ENCODE measurements around the gene NDC1. TPM values are rescaled to one million over a fixed set of nuclear protein-coding genes. Genes with fewer than 3 reads are reported as not detected.
"Not testable (repeated sequence)": the region's sequence is repeated elsewhere in the genome, so short reads cannot be mapped to it uniquely, and the experiment has no call there.

NDC1 gene
- total RNA-seq, 1 experiment from 2014 or later: 92.6 TPM

DNA sequence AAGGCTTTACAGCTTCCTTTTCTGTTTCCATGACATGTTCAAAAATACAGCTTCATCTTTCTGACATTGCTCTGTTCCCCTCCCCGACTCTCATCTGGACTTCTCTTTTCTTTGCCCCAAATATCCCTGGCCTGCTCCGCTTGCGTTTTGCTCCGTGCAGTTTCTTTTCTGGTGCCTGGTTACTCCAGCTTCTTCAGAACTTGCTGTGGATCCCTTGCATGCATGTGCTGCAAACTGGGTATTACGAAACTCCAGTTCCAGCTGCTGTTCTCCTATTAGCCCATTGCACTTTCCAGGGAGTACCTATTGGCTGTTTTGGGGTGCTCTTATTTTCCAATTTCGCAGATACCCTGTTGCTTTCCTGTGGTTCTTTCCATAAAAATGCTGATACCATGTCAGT lies 9.9 kb upstream of the NDC1 start:
- H3K36me3 ChIP-seq (replicated peaks; ENCODE audit: control insufficient read depth, insufficient read depth, low read length): no peaks in the 10 kb centered on the region; the same call in 1 of the 2 replicates
- H3K27me3 ChIP-seq (ENCODE audit: control insufficient read depth, insufficient read depth, low read length): no peaks in the 10 kb centered on the region
- DNase-seq: no peak
- no peak overlapping the region for H3K4me3 ChIP-seq (ENCODE audit: insufficient read depth, low read depth, low read length)

DNA sequence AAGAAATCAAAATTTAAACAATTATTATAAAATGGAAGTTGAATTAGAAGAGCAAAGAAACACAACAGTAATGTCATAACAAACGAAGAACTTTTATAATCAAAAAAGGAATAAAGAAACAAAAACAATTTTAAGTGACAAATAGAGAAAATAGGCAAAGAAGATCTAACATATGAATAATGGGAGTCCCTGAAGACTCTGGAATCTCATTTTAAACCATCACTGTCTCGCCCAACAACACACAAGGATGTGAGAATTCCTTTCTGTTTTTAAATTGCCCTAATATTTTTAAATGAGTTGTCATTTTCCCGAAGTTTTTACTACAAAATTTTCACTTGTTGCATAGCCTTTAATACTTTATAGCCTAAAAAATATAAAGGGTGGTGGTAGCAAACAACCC lies 4.3 kb upstream of the NDC1 start:
- H3K27me3 ChIP-seq (ENCODE audit: control insufficient read depth, insufficient read depth, low read length): no peaks in the 10 kb centered on the region
- DNase-seq: no peak
- H3K4me3 ChIP-seq (ENCODE audit: insufficient read depth, low read depth, low read length): no peak overlapping the region
- no peaks in the 10 kb centered on the region for H3K36me3 ChIP-seq (replicated peaks; ENCODE audit: control insufficient read depth, insufficient read depth, low read length)

DNA sequence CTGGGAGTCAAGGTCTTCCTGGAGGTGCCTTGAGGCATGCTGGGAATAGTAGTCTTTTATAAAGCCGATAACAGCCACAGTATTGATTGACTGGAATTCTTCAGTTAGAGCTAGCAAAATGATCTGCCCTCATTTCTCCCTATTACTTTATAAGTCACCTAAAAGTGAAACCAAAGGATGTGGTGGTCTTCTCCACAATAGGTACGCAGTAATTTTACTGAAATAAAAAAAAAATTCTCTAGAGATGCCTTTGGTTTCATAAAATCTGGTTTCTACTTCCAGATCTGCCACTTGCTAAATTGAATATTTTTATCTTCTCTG lies 518 bp upstream of the NDC1 start:
- Histone ChIP-seq H3K27me3 (ENCODE audit: control insufficient read depth, insufficient read depth, low read length) (no peaks in the 10 kb centered on the region), H3K36me3 (replicated peaks; ENCODE audit: control insufficient read depth, insufficient read depth, low read length) (no peaks in the 10 kb centered on the region), H3K4me3 (ENCODE audit: insufficient read depth, low read depth, low read length) (no peak overlapping the region)
- no peak for DNase-seq

DNA sequence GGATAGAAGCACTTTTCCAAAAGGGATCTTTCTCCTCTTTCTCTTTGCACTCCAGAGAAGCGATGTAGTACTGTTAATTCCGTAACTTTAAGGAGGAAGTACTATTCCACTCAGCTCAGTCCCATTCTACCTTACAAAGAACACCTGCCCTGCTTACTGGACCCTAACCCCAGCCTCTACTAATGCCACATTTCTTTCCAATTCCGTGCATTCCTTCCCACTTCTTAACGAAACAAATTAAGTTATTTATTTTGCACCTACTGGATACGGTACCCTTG lies 511 bp downstream of the NDC1 start:
- Histone ChIP-seq H3K27me3 (ENCODE audit: control insufficient read depth, insufficient read depth, low read length) (no peaks in the 10 kb centered on the region), H3K4me3 (ENCODE audit: insufficient read depth, low read depth, low read length) (peak overlapping the region; percentile 94), H3K36me3 (replicated peaks; ENCODE audit: control insufficient read depth, insufficient read depth, low read length) (no peaks in the 10 kb centered on the region)
- DNase-seq: no peak

DNA sequence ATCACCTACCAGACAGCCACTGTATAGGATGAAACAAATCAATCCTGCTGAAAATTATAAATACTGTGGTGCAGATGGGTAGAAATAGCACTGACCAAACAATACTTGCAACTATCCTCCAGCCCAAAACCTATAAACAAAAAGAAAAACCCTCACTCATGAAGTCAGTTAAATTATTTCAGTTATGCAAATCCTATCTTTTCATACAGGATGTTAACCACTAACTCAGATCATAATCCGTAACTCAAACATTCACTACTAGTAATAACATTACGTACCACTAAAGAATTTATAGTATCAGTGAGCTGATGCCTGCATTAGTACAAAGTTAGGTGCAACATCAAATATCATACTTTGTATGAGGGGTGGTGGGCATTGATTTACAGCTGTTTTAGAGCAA lies 2.6 kb downstream of the NDC1 start:
- H3K27me3 ChIP-seq (ENCODE audit: control insufficient read depth, insufficient read depth, low read length): no peaks in the 10 kb centered on the region
- H3K4me3 ChIP-seq (ENCODE audit: insufficient read depth, low read depth, low read length): no peak overlapping the region
- H3K36me3 ChIP-seq (replicated peaks; ENCODE audit: control insufficient read depth, insufficient read depth, low read length): no peaks in the 10 kb centered on the region
- no peak for DNase-seq

DNA sequence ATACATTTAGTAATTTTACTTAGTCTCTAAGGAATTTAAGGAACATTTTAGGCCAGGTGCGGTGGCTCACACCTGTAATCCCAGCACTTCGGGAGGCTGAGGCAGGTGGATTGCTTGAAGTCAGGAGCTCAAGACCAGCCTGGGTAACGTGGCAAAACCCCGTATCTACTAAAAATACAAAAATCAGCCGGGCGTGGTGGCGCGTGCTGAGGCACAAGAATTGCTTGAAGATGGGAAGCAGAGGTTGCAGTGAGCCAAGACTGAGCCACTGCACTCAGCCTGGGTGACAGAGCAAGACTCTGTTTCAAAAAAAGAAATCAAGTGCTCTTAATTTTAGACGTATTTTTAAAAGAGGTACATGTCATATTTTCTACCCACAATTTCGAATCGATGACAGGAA lies 3.3 kb downstream of the NDC1 start:
- Histone ChIP-seq H3K36me3 (replicated peaks; ENCODE audit: control insufficient read depth, insufficient read depth, low read length) (no peaks in the 10 kb centered on the region), H3K4me3 (ENCODE audit: insufficient read depth, low read depth, low read length) (no peak overlapping the region), H3K27me3 (ENCODE audit: control insufficient read depth, insufficient read depth, low read length) (no peaks in the 10 kb centered on the region)
- DNase-seq: no peak

DNA sequence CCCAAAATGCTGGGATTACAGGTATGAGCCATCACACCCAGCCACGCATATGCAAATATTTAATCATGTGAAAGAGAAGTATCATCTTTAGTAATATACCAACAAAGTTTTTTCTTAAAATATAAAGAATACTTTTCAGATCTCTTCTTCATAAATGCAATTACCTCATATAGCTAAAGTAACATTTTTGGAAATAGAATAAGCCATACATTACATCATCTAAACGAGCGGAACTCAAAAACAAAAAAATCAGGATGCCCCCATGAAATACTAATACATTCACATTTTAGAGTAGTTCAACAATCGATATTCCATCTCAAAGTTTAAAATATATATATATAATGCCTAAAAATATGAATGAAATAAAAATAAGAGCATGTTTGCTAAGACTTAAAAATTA lies 4.7 kb downstream of the NDC1 start:
- Histone ChIP-seq H3K36me3 (replicated peaks; ENCODE audit: control insufficient read depth, insufficient read depth, low read length) (0 out of 2 replicates have a peak, but pooled peaks cover 2% of the 10 kb centered on the region), H3K4me3 (ENCODE audit: insufficient read depth, low read depth, low read length) (no peak overlapping the region), H3K27me3 (ENCODE audit: control insufficient read depth, insufficient read depth, low read length) (no peaks in the 10 kb centered on the region)
- DNase-seq: no peak

DNA sequence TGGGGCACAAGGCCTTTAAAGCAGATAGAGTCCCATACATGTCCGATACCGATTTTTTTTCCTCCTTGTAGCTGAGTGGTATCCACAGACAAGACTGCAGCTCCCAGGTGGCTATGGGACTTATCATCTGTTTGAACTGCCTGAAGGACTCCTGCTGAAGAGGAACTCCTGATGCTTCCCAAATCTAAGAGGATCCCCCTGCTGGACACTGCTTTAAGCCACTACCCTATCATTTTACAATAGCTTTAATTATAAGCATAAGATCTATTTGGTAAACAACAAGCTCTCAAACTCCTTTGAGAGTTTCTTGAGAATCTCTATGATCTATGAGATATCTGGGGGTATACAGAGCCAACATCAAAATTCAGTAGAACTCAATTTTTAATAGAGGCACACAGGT lies 11.7 kb downstream of the NDC1 start:
- DNase-seq: peak; percentile 25

DNA sequence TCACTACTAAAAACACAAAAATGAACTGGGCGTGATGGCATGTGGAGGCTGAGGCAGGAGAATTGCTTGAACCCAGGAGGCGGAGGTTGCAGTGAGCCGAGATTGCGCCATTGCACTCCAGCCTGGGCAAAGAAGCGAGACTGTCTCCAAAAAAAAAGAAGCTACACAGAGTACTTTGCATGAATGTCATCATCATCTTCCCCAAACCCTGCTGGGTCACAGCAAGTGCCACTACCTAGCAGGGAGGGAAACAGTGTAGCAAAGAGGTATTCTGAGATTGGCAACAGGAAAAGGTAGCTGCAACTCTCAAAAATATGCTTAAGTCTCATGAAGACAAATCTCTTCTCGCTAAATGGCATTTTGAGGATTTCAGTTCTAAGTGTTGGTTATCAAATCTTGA lies 12.8 kb downstream of the NDC1 start:
- Histone ChIP-seq H3K4me3 (ENCODE audit: insufficient read depth, low read depth, low read length) (no peak overlapping the region), H3K27me3 (ENCODE audit: control insufficient read depth, insufficient read depth, low read length) (no peaks in the 10 kb centered on the region), H3K36me3 (replicated peaks; ENCODE audit: control insufficient read depth, insufficient read depth, low read length) (peaks cover 16% of the 10 kb centered on the region)

More for the DNA sequence above, 11.7 kb downstream of the NDC1 start:
- Histone ChIP-seq H3K4me3 (ENCODE audit: insufficient read depth, low read depth, low read length) (no peak overlapping the region), H3K36me3 (replicated peaks; ENCODE audit: control insufficient read depth, insufficient read depth, low read length) (peaks cover 15% of the 10 kb centered on the region), H3K27me3 (ENCODE audit: control insufficient read depth, insufficient read depth, low read length) (no peaks in the 10 kb centered on the region)

DNA sequence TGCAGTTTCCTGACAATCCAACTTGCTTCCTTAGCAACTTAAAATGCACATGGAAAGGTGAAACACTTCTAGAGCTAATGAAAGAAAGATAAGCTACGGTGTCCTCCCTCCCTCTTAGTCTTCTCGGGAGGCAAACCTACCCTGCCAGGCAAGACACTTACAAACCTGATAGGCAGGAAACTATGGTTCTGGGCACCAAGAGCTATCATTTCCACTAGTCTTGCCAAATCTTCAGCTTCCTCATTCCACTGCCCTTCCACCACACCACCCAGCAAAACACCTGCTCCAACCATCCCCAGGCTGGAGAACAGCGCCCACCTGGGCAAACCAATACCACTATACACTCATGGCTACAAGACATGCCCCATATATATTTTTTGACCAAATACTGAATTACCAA lies 15.2 kb downstream of the NDC1 start:
- no peaks in the 10 kb centered on the region for H3K27me3 ChIP-seq (ENCODE audit: control insufficient read depth, insufficient read depth, low read length)
- peaks cover 14% of the 10 kb centered on the region for H3K36me3 ChIP-seq (replicated peaks; ENCODE audit: control insufficient read depth, insufficient read depth, low read length)
- DNase-seq: no peak
- no peak overlapping the region for H3K4me3 ChIP-seq (ENCODE audit: insufficient read depth, low read depth, low read length)

More for the DNA sequence above, 12.8 kb downstream of the NDC1 start:
- DNase-seq: no peak

DNA sequence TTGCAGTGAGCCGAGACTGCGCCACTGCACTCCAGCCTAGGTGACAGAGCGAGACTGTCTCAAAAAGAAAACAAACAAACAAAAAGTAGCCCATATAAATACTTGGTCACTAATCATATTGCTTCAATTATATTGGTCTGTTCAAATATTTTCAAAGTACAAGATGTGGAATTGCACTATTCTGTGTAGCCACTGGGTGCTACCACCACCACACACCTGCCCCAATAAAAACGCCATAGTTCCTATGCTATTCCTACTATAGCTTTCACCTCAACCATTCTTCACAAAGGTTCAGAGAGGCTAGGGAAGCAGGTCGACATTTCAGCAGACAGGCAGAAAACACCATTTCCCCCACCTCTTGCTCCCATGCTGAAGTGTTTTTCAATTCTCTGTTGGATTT lies 16.7 kb downstream of the NDC1 start:
- H3K4me3 ChIP-seq (ENCODE audit: insufficient read depth, low read depth, low read length): no peak overlapping the region
- H3K27me3 ChIP-seq (ENCODE audit: control insufficient read depth, insufficient read depth, low read length): no peaks in the 10 kb centered on the region
- no peak for DNase-seq
- H3K36me3 ChIP-seq (replicated peaks; ENCODE audit: control insufficient read depth, insufficient read depth, low read length): peaks cover 14% of the 10 kb centered on the region

DNA sequence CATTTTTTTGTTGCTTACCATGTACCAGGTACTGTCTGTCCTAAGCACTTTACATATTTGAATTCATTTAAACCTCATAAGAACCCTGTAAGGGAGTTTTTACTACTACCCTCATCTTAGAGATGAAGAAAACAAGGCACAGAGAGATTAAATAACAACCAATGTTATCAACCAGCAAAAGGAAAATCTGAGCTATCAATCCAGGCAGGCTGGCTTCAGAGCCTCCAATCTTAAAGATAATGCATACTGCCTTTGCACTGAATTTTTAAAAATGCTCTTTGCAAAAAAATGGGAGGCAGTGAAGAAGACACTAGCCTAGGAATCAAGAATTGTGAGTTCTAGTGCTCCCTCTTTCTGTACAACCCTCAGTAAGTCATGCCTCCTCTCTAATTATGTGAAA lies 18.7 kb downstream of the NDC1 start:
- no peak overlapping the region for H3K4me3 ChIP-seq (ENCODE audit: insufficient read depth, low read depth, low read length)
- H3K27me3 ChIP-seq (ENCODE audit: control insufficient read depth, insufficient read depth, low read length): no peaks in the 10 kb centered on the region
- peaks cover 6% of the 10 kb centered on the region for H3K36me3 ChIP-seq (replicated peaks; ENCODE audit: control insufficient read depth, insufficient read depth, low read length)
- no peak for DNase-seq

DNA sequence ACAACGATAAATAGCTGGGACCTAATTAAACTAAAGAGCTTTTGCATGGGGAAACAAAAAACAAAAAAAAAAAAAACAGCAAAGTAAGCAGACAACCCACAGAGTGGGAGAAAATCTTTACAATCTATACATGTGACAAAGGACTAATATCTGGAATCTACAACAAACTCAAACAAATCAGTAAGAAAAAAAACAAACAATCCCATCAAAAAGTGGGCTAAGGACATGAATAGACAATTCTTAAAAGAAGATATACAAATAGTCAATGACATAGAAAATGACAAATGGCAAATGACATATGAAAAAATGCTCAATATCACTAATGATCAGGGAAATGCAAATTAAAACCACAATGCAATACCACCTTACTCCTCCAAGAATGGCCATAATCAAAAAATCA lies 21.5 kb downstream of the NDC1 start:
- H3K27me3 ChIP-seq (ENCODE audit: control insufficient read depth, insufficient read depth, low read length); H3K4me3 ChIP-seq (ENCODE audit: insufficient read depth, low read depth, low read length); DNase-seq; H3K36me3 ChIP-seq (replicated peaks; ENCODE audit: control insufficient read depth, insufficient read depth, low read length): not testable (repeated sequence)

DNA sequence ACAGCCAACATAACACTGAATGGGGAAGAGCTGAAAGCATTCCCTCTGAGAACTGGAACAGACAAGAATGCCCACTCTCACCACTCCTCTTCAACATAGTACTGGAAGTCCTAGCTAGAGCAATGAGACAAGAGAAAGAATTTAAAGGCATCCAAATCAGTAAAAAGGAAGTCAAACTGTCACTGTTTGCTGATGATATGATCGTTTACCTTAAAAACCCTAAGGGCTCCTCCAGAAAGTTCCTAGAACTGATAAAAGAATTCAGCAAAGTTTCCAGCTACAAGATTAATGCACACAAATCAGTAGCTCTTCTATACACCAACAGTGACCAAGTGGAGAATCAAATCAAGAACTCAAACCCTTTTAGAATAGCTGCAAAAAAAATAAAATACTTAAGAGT lies 22.6 kb downstream of the NDC1 start:
- DNase-seq; H3K4me3 ChIP-seq (ENCODE audit: insufficient read depth, low read depth, low read length); H3K36me3 ChIP-seq (replicated peaks; ENCODE audit: control insufficient read depth, insufficient read depth, low read length); H3K27me3 ChIP-seq (ENCODE audit: control insufficient read depth, insufficient read depth, low read length): not testable (repeated sequence)

DNA sequence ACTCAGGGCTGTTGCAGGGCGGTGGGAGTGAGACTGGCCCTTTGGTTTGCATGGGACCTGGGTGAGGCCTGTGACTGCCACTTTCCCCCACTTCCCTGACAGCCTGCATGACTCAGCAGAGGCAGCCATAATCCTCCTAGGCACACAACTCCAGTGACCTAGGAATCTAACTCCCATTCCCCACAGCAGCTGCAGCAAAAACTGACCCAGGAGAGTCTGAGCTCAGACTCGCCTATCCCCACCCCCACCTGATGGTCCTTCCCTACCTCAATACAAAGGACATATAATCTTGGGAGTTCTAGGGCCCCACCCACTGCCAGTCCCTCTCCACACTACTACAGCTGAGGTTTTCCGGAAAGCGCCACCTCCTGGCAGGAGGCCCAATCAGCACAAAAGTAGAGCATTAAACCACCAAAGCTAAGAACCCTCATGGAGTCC lies 26.7 kb downstream of the NDC1 start:
- Histone ChIP-seq H3K36me3 (replicated peaks; ENCODE audit: control insufficient read depth, insufficient read depth, low read length) (peaks cover 2% of the 10 kb centered on the region), H3K4me3 (ENCODE audit: insufficient read depth, low read depth, low read length) (no peak overlapping the region), H3K27me3 (ENCODE audit: control insufficient read depth, insufficient read depth, low read length) (no peaks in the 10 kb centered on the region)
- DNase-seq: peak; percentile 30

DNA sequence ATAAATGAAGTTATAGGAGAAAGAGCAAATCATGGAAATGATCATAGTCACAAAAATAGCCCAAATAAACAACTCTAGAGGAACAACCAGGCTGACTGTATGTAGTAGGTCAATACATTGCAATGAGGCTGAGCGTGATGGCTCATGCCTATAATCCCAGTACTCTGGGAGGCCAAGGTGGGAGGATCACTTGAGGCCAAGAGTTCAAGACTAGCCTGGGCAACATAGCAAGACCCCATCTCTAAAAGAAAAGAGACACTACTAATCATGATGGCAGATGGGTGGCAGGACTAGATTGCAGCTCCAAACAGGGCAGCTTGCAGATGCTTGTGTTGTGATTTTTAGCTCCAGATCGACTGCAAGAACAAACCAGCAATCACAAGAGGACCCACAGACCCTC lies 27.6 kb downstream of the NDC1 start:
- DNase-seq: no peak
- no peak overlapping the region for H3K4me3 ChIP-seq (ENCODE audit: insufficient read depth, low read depth, low read length)
- peaks cover 4% of the 10 kb centered on the region for H3K36me3 ChIP-seq (replicated peaks; ENCODE audit: control insufficient read depth, insufficient read depth, low read length)
- H3K27me3 ChIP-seq (ENCODE audit: control insufficient read depth, insufficient read depth, low read length): no peaks in the 10 kb centered on the region

Measured in H7 (cell line).